WTC11 (cell line): ENCODE measurements around the gene CNGA4. TPM values are rescaled to one million over a fixed set of nuclear protein-coding genes. Genes with fewer than 3 reads are reported as not detected.

Experiments
- ATAC-seq: fragments of 200-7000 bp; cut with Tn5 transposase; 2 replicates; pipeline ENCODE4 v1.10.0; 2021; ENCODE audit warnings: mild to moderate bottlenecking, moderate library complexity
- Bru-seq: library from RNA; stranded (reverse); fragments of 400-500 nt; gene quantifications from one replicate; lab custom pipeline; 2021; lab: Mats Ljungman, UMichigan
- CTCF ChIA-PET: fragments of 300-600 bp; sonication (Branson Sonifier 250); formaldehyde crosslinking; loops from one replicate; lab custom pipeline; 2021; ENCODE audit warnings: antibody characterized with exemption; lab: Charles Lee
- POLR2A ChIA-PET: fragments of 350-600 bp; sonication (Branson Sonifier 250); formaldehyde crosslinking; loops from one replicate; lab custom pipeline; 2021; ENCODE audit warnings: antibody characterized with exemption; lab: Charles Lee
- DNase-seq: peaks from one replicate; pipeline ENCODE4 v3.0.0; 2021; ENCODE audit warnings: low spot score
- H3K27ac Mint-ChIP-seq: 2 replicates; pipeline ENCODE4 v1.8.0; 2021; ENCODE audit warnings: mixed read lengths
- H3K27me3 Mint-ChIP-seq: 2 replicates; pipeline ENCODE4 v1.8.0; 2021; ENCODE audit warnings: low read depth, mild to moderate bottlenecking, moderate library complexity, mixed read lengths
- H3K36me3 Mint-ChIP-seq: 2 replicates; pipeline ENCODE4 v1.8.0; 2021; ENCODE audit warnings: mixed read lengths
- H3K4me1 Mint-ChIP-seq: 2 replicates; pipeline ENCODE4 v1.8.0; 2022; ENCODE audit warnings: mixed read lengths
- H3K4me3 Mint-ChIP-seq: 2 replicates; pipeline ENCODE4 v1.8.0; 2021; ENCODE audit warnings: mild to moderate bottlenecking, moderate library complexity, mixed read lengths
- H3K9me3 Mint-ChIP-seq: 2 replicates; pipeline ENCODE4 v1.8.0; 2021; ENCODE audit warnings: mixed read lengths
- ARID4B ChIP-seq: sonication (generic); formaldehyde crosslinking; IDR thresholded peaks from 2 replicates; pipeline ENCODE4 v1.8.0; 2023; ENCODE audit warnings: missing genetic modification reagents, mild to moderate bottlenecking, borderline replicate concordance
- CREM ChIP-seq: sonication (generic); formaldehyde crosslinking; IDR thresholded peaks from 2 replicates; pipeline ENCODE4 v1.8.1; 2022; ENCODE audit warnings: mild to moderate bottlenecking, missing genetic modification reagents, moderate library complexity
- E2F4 ChIP-seq: sonication (generic); formaldehyde crosslinking; IDR thresholded peaks from 2 replicates; pipeline ENCODE4 v1.8.1; 2022; ENCODE audit warnings: low read depth, mild to moderate bottlenecking, moderate library complexity, missing genetic modification reagents, borderline replicate concordance
- GABPB1 ChIP-seq: sonication (generic); formaldehyde crosslinking; IDR thresholded peaks from 2 replicates; pipeline ENCODE4 v1.8.1; 2023; ENCODE audit warnings: mild to moderate bottlenecking, missing genetic modification reagents
- HMGXB4 ChIP-seq: sonication (generic); formaldehyde crosslinking; IDR thresholded peaks from 2 replicates; pipeline ENCODE4 v1.8.1; 2023; ENCODE audit warnings: mild to moderate bottlenecking, moderate library complexity, missing genetic modification reagents
- MAX ChIP-seq: sonication (generic); formaldehyde crosslinking; IDR thresholded peaks from 2 replicates; pipeline ENCODE4 v1.8.0; 2022; ENCODE audit warnings: mild to moderate bottlenecking, missing genetic modification reagents
- MYBL2 ChIP-seq: sonication (generic); formaldehyde crosslinking; IDR thresholded peaks from 2 replicates; pipeline ENCODE4 v1.8.1; 2023; ENCODE audit warnings: mild to moderate bottlenecking, moderate library complexity, missing genetic modification reagents
- STAT6 ChIP-seq: sonication (generic); formaldehyde crosslinking; conservative IDR thresholded peaks from 2 replicates; pipeline ENCODE4 v1.8.1; 2023; ENCODE audit warnings: mild to moderate bottlenecking, low read depth, missing genetic modification reagents, moderate library complexity
- ZNF219 ChIP-seq: sonication (generic); formaldehyde crosslinking; IDR thresholded peaks from 2 replicates; pipeline ENCODE4 v1.8.0; 2023; ENCODE audit warnings: missing genetic modification reagents, mild to moderate bottlenecking, borderline replicate concordance
- ZNF232 ChIP-seq: sonication (generic); formaldehyde crosslinking; IDR thresholded peaks from 2 replicates; pipeline ENCODE4 v1.8.0; 2022; ENCODE audit warnings: mild to moderate bottlenecking, missing genetic modification reagents
- ZNF281 ChIP-seq: sonication (generic); formaldehyde crosslinking; IDR thresholded peaks from 2 replicates; pipeline ENCODE4 v1.8.0; 2023; ENCODE audit warnings: mild to moderate bottlenecking, missing genetic modification reagents
- long read RNA-seq, 3 experiments: library from RNA in 1 of 3; library from capped mRNA in 1 of 3; library from polyadenylated mRNA in 1 of 3; unstranded in 2 of 3; stranded (forward) in 1 of 3; transcript quantifications; one replicate each; pipeline ENCODE4 v2.0.0, GENCODE V29; 2021
- total RNA-seq: library from RNA; stranded (reverse); gene quantifications from 3 replicates; pipeline ENCODE4 v1.2.3, GENCODE V29; 2021
- TF ChIP-seq, protein P1 (sequence below): sonication (generic); formaldehyde crosslinking; IDR thresholded peaks from 2 replicates; pipeline ENCODE4 v1.8.0; 2023; ENCODE audit warnings: missing genetic modification reagents
- TF ChIP-seq, protein P2 (sequence below): sonication (generic); formaldehyde crosslinking; IDR thresholded peaks from 2 replicates; pipeline ENCODE4 v1.8.1; 2023; ENCODE audit warnings: mild to moderate bottlenecking, missing genetic modification reagents, borderline replicate concordance
- TF ChIP-seq, protein P3 (sequence below): sonication (generic); formaldehyde crosslinking; IDR thresholded peaks from 2 replicates; pipeline ENCODE4 v1.8.1; 2023; ENCODE audit warnings: mild to moderate bottlenecking, missing genetic modification reagents, moderate library complexity

CNGA4 gene, protein sequence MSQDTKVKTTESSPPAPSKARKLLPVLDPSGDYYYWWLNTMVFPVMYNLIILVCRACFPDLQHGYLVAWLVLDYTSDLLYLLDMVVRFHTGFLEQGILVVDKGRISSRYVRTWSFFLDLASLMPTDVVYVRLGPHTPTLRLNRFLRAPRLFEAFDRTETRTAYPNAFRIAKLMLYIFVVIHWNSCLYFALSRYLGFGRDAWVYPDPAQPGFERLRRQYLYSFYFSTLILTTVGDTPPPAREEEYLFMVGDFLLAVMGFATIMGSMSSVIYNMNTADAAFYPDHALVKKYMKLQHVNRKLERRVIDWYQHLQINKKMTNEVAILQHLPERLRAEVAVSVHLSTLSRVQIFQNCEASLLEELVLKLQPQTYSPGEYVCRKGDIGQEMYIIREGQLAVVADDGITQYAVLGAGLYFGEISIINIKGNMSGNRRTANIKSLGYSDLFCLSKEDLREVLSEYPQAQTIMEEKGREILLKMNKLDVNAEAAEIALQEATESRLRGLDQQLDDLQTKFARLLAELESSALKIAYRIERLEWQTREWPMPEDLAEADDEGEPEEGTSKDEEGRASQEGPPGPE
- total RNA-seq (0.35 to 0.82 TPM (median 0.50 TPM) in 3 replicates), Bru-seq, nascent RNA (percentile 35 among the genes with signal in this experiment)
- long read RNA-seq, experiment 1, partial matches to known transcripts = 0 of 1 reads
- long read RNA-seq, experiment 1, other reads (novel, unspliced or antisense) = 1 of 1 reads
- long read RNA-seq, experiment 2 = 0 reads
- long read RNA-seq, experiment 3, partial matches to known transcripts = 0 of 1 reads
- long read RNA-seq, experiment 3, other reads (novel, unspliced or antisense) = 1 of 1 reads

DNA sequence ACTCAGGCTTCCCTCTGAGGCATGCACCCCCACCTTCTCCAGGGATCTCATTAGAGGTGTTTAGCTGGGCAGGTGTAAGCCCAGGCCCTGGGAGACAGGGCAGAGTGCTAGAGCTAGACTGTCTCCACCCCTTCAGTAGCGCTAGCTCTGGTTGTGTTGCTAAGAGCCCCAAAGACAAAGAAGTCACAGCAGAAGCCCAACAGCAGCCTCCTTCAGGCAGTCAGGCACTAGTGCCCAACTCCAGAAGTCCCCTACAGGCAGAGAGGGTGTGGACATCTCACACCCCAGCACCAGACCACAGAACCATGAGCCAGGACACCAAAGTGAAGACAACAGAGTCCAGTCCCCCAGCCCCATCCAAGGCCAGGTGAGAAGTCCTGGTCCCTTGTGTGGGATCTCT, at the start of gene CNGA4:
CNGA4 (plus strand) TSS at position 188 of the 400 bp plus-strand sequence; CDS start at position 306, 118 bp downstream.
- Mint-ChIP-seq H3K9me3 (no peaks in the 10 kb centered on the region), H3K4me1 (peaks cover 21% of the 10 kb centered on the region), H3K27ac (no peak within 1 kb of the TSS), H3K4me3 (no peak within 1 kb of the TSS), H3K27me3 (no peaks in the 10 kb centered on the region), H3K36me3 (no peaks in the 10 kb centered on the region)
- DNase-seq (no peak), ATAC-seq (no peak)
- POLR2A ChIA-PET = no interaction called here
- CTCF ChIA-PET = interaction anchor here (1.0 to 3.5 kb wide), 4 partner anchors 13 to 115 kb away, joined by 3 to 24 read pairs (median 4); no protein-coding TSS in a partner anchor
- no peak for TF ChIP-seq GABPB1 (CRISPR knock-in tag)
- no peak for TF ChIP-seq STAT6 (CRISPR knock-in tag)
- TF ChIP-seq MYBL2 (CRISPR knock-in tag) = no peak
- TF ChIP-seq HMGXB4 (CRISPR knock-in tag) = no peak
- no peak for TF ChIP-seq MAX (CRISPR knock-in tag)
- TF ChIP-seq, protein P1, sequence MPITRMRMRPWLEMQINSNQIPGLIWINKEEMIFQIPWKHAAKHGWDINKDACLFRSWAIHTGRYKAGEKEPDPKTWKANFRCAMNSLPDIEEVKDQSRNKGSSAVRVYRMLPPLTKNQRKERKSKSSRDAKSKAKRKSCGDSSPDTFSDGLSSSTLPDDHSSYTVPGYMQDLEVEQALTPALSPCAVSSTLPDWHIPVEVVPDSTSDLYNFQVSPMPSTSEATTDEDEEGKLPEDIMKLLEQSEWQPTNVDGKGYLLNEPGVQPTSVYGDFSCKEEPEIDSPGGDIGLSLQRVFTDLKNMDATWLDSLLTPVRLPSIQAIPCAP (CRISPR knock-in tag) = no peak
- TF ChIP-seq CREM (CRISPR knock-in tag) = no peak
- TF ChIP-seq, protein P2, sequence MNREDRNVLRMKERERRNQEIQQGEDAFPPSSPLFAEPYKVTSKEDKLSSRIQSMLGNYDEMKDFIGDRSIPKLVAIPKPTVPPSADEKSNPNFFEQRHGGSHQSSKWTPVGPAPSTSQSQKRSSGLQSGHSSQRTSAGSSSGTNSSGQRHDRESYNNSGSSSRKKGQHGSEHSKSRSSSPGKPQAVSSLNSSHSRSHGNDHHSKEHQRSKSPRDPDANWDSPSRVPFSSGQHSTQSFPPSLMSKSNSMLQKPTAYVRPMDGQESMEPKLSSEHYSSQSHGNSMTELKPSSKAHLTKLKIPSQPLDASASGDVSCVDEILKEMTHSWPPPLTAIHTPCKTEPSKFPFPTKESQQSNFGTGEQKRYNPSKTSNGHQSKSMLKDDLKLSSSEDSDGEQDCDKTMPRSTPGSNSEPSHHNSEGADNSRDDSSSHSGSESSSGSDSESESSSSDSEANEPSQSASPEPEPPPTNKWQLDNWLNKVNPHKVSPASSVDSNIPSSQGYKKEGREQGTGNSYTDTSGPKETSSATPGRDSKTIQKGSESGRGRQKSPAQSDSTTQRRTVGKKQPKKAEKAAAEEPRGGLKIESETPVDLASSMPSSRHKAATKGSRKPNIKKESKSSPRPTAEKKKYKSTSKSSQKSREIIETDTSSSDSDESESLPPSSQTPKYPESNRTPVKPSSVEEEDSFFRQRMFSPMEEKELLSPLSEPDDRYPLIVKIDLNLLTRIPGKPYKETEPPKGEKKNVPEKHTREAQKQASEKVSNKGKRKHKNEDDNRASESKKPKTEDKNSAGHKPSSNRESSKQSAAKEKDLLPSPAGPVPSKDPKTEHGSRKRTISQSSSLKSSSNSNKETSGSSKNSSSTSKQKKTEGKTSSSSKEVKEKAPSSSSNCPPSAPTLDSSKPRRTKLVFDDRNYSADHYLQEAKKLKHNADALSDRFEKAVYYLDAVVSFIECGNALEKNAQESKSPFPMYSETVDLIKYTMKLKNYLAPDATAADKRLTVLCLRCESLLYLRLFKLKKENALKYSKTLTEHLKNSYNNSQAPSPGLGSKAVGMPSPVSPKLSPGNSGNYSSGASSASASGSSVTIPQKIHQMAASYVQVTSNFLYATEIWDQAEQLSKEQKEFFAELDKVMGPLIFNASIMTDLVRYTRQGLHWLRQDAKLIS (CRISPR knock-in tag) = no peak
- no peak for TF ChIP-seq ZNF281
- no peak for TF ChIP-seq ZNF232 (CRISPR knock-in tag)
- no peak for TF ChIP-seq E2F4 (CRISPR knock-in tag)
- TF ChIP-seq ZNF219 (CRISPR knock-in tag) = no peak
- TF ChIP-seq ARID4B = no peak
- TF ChIP-seq, protein P3, sequence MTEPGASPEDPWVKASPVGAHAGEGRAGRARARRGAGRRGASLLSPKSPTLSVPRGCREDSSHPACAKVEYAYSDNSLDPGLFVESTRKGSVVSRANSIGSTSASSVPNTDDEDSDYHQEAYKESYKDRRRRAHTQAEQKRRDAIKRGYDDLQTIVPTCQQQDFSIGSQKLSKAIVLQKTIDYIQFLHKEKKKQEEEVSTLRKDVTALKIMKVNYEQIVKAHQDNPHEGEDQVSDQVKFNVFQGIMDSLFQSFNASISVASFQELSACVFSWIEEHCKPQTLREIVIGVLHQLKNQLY (CRISPR knock-in tag) = no peak
